ENCODE data around the gene DNMT3A.

- TF ChIP-seq CTCF (conservative IDR thresholded peaks at IDR 0.05; ENCODE audit: low read depth, low read length) (no peak), EZH2 (IDR thresholded peaks at IDR 0.05; ENCODE audit: low read length, unreplicated experiment) (no peak), EZH2phosphoT487 (IDR thresholded peaks at IDR 0.05; ENCODE audit: borderline replicate concordance, low read length) (no peak)
These were observed 151.2 kb downstream of the DNMT3A start for GRCh38 chr2:25190536-25190935.

Data from PC-3 (cell line).